Measurements from ENCODE around the gene STK32B. TPM values are rescaled to one million over a fixed set of nuclear protein-coding genes. Genes with fewer than 3 reads are reported as not detected.

Gene STK32B
- total and polyA plus RNA-seq, 10 donors, result 0.03 to 0.87 (median 0.36) TPM

DNA sequence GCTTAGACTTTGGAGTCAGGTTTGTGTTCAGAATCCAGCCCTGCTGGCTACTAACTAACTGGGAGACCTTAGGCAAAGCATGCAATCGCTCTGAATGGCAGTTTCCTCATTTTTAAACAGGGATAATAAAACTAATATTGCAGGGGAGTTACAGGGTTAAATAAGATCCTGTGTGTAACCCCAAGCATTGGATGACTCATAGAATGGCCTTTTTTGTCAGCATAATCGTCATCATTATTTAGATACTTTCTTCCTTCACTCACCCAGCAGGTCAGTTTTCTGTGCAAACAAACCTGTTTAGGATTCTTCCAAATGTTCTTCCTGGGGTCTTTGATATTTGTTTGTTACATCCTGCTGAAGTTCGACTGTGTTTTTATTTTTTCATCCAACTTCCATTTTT lies 448.9 kb downstream of the STK32B start:
- Histone ChIP-seq H3K36me3 (peaks cover 0 to 3% (median 0%) of the 10 kb centered on the region in 6 donors), H3K27me3 (replicated peaks in 1 of 7) (no peaks in the 10 kb centered on the region), H3K4me3 (no peak overlapping the region), H3K9me3 (no peaks in the 10 kb centered on the region), H3K27ac (no peak overlapping the region), H3K4me1 (no peaks in the 10 kb centered on the region)
- 60 to 75% (median 66%) methylated on average over 3 of the region's 3 CpGs for WGBS, 5 donors
- TF ChIP-seq POLR2A (IDR thresholded peaks at IDR 0.05) (no peak), POLR2AphosphoS5 (IDR thresholded peaks at IDR 0.05) (no peak)
- TF ChIP-seq, protein P1, sequence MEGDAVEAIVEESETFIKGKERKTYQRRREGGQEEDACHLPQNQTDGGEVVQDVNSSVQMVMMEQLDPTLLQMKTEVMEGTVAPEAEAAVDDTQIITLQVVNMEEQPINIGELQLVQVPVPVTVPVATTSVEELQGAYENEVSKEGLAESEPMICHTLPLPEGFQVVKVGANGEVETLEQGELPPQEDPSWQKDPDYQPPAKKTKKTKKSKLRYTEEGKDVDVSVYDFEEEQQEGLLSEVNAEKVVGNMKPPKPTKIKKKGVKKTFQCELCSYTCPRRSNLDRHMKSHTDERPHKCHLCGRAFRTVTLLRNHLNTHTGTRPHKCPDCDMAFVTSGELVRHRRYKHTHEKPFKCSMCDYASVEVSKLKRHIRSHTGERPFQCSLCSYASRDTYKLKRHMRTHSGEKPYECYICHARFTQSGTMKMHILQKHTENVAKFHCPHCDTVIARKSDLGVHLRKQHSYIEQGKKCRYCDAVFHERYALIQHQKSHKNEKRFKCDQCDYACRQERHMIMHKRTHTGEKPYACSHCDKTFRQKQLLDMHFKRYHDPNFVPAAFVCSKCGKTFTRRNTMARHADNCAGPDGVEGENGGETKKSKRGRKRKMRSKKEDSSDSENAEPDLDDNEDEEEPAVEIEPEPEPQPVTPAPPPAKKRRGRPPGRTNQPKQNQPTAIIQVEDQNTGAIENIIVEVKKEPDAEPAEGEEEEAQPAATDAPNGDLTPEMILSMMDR (IDR thresholded peaks at IDR 0.05 in 8 of 11, conservative IDR thresholded peaks at IDR 0.05 in 3 of 11), result no peak
- no peak for DNase-seq
- intact Hi-C loops (cut with DNase I; ENCODE audit: low total_unique reads), result no loop called here

GRCh38 chr4:5503336-5503936 lies 452.2 kb downstream of the STK32B start:
- WGBS, 5 donors, result 72 to 83% (median 74%) methylated on average over 7 of the region's 7 CpGs

DNA sequence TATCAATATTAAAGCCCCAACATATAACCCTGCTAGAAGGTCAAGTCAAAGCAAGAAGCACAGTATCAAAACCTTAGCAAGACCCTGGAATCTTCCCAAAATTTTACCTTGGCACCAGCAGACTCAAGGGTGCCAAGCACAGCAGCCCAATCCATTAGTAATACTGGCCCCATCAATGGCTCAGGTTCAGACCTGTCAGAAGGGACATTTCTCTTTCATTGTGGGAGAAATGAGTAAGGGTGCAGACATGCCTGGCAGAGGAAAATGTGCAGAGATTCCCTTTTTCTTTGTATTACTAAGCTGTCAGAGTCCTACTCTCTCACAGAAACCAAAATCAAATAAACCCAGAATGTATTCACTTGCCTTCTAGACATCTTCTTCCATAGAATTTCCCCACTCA lies 453.2 kb downstream of the STK32B start:
- no peak for TF ChIP-seq POLR2AphosphoS5 (IDR thresholded peaks at IDR 0.05)
- TF ChIP-seq, protein P1 (IDR thresholded peaks at IDR 0.05 in 8 of 11, conservative IDR thresholded peaks at IDR 0.05 in 3 of 11), result no peak
- TF ChIP-seq POLR2A (IDR thresholded peaks at IDR 0.05), result no peak
- Histone ChIP-seq H3K4me3 (no peak overlapping the region), H3K36me3 (no peaks in the 10 kb centered on the region), H3K27me3 (replicated peaks in 1 of 7) (no peaks in the 10 kb centered on the region), H3K9me3 (no peaks in the 10 kb centered on the region), H3K27ac (no peak overlapping the region), H3K4me1 (no peaks in the 10 kb centered on the region)
- no peak for DNase-seq
- intact Hi-C loops (cut with DNase I; ENCODE audit: low total_unique reads), result no loop called here

More at GRCh38 chr4:5503336-5503936, 452.2 kb downstream of the STK32B start:
- Histone ChIP-seq H3K27ac (no peak overlapping the region), H3K27me3 (replicated peaks in 1 of 7) (no peaks in the 10 kb centered on the region), H3K36me3 (no peaks in the 10 kb centered on the region), H3K4me3 (no peak overlapping the region), H3K9me3 (no peaks in the 10 kb centered on the region), H3K4me1 (no peaks in the 10 kb centered on the region)
- TF ChIP-seq POLR2AphosphoS5 (IDR thresholded peaks at IDR 0.05) (no peak), POLR2A (IDR thresholded peaks at IDR 0.05) (no peak)
- TF ChIP-seq, protein P1 (IDR thresholded peaks at IDR 0.05 in 8 of 11, conservative IDR thresholded peaks at IDR 0.05 in 3 of 11), result no peak
- intact Hi-C loops (cut with DNase I; ENCODE audit: low total_unique reads), result no loop called here
- DNase-seq, result peak; percentile 42

GRCh38 chr4:5510504-5510903 lies 459.2 kb downstream of the STK32B start:
- intact Hi-C loops (cut with DNase I; ENCODE audit: low total_unique reads), result no loop called here
- TF ChIP-seq POLR2A (IDR thresholded peaks at IDR 0.05), result no peak
- Histone ChIP-seq H3K36me3 (no peaks in the 10 kb centered on the region), H3K4me1 (no peaks in the 10 kb centered on the region), H3K27me3 (replicated peaks in 1 of 7) (no peaks in the 10 kb centered on the region), H3K4me3 (no peak overlapping the region), H3K27ac (no peak overlapping the region), H3K9me3 (no peaks in the 10 kb centered on the region)
- WGBS, 5 donors, result 43 to 64% (median 55%) methylated on average over 2 of the region's 2 CpGs
- DNase-seq, result no peak

DNA sequence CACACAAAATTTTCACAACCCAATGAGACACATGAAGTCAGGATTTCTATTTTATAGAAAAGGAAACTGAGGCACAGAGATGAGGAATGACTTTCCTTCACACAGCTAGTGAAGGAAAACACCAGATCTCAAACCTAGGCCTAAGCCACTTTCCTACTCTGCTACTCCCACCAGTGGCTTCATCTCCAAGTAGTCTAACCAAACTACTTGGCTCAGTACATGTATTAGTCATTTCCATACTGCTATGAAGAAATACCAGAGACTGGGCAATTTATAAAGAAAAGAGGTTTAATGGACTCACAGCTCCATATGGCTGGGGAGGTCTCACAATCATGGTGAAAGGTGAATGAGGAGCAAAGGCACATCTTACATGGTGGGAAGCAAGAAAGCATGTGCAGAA lies 460.5 kb downstream of the STK32B start:
- Histone ChIP-seq H3K27me3 (replicated peaks in 1 of 7) (no peaks in the 10 kb centered on the region), H3K27ac (no peak overlapping the region), H3K4me3 (no peak overlapping the region), H3K36me3 (no peaks in the 10 kb centered on the region), H3K4me1 (no peaks in the 10 kb centered on the region), H3K9me3 (no peaks in the 10 kb centered on the region)
- TF ChIP-seq POLR2A (IDR thresholded peaks at IDR 0.05) (no peak), POLR2AphosphoS5 (IDR thresholded peaks at IDR 0.05) (no peak)
- TF ChIP-seq, protein P1 (IDR thresholded peaks at IDR 0.05 in 8 of 11, conservative IDR thresholded peaks at IDR 0.05 in 3 of 11), result no peak
- no peak for DNase-seq
- intact Hi-C loops (cut with DNase I; ENCODE audit: low total_unique reads), result no loop called here

Measured in spleen (tissue), 11 donors.